ENCODE data around the gene INSYN1. TPM values are rescaled to one million over a fixed set of nuclear protein-coding genes. Genes with fewer than 3 reads are reported as not detected.

INSYN1 gene
- total RNA-seq, 1 donor from 2014 or later: not detected

DNA sequence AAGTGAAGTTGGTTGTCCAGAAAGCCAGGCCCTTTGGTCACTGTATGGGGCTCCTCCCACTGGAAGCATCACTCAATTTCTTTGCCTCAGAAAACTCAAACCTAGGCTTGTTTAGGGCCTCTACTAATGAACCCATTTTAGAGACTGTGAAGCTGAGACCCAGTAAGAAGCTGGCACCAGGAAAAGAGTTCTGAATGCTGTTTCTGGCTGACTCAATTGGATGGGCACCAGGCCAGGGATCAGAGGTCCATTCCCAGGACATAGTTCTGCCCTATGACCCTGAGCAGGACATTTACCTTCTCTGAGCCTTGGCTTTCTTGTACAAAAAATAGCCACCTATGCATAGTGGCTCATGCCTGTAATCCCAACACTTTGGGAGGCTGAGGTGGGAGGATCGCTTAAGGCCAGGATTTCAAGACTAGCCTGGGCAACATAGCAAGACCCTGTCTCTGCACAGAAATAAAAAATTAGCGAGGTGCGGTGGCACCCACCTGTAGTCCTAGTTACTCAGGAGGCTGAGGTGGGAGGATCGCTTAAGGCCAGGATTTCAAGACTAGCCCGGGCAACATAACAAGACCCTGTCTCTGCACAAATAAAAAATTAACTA is 38.4 kb downstream of the INSYN1 start:
- intact Hi-C loops (cut with micrococcal nuclease): no loop called here

DNA sequence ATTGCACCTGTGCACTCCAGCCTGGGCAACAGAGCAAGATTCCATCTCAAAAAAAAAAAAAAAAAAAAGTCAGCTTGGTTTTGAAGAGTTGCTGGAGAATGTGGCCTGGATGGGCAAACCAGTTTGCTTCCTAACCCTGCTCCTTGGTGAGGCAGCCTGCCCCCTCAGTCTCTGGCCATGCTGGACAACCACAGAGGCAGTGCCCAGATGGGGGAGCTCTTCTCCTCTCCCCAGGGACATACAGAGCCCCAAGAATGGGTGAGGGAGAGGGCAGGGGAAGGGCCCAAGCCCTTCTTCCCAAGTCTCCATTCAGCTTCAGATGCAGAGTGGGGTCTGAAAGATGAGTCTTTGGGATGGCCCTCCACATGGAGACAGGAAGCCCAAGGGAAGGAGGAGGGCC is 41.0 kb downstream of the INSYN1 start:
- intact Hi-C loops (cut with micrococcal nuclease): no loop called here

DNA sequence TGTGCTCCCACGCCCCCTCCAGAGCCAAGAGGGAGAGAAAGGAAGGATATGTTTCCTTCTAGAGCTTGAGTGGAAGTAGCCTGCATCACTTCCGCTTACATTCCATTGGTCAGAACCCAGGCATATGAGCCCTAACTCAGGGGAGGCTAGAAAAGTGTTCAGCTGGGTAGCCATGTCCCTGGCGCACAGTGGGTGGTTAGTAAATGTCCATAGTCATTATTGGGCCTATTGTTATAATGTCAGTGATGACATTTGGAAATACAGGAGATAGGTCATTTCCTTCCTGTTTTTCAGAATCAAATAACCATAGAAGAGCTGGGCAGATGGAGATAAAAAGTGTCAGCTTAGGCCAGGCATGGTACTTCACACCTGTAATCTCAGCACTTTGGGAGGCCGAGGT is 41.6 kb downstream of the INSYN1 start:
- intact Hi-C loops (cut with micrococcal nuclease): no loop called here

DNA sequence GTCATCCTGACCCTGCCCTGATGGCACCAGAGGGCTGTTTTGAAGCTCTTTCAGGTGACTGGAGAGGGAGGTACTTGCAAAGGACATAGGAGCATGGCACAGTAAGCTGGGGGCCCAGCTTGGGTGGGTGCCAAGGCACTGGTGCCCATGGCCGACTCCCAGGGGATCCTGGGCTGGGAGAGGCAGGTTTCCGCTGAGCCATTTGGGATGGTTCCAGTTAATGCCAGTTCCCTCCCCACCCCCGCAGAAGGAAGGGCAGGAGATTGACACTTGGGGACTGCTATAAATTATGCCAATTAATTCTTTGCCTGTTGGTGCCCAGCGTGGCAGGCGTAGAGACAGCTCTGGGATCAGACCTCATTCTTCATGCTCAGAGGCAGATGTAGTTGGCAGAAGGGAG is 42.8 kb downstream of the INSYN1 start:
- intact Hi-C loops (cut with micrococcal nuclease): no loop called here

DNA sequence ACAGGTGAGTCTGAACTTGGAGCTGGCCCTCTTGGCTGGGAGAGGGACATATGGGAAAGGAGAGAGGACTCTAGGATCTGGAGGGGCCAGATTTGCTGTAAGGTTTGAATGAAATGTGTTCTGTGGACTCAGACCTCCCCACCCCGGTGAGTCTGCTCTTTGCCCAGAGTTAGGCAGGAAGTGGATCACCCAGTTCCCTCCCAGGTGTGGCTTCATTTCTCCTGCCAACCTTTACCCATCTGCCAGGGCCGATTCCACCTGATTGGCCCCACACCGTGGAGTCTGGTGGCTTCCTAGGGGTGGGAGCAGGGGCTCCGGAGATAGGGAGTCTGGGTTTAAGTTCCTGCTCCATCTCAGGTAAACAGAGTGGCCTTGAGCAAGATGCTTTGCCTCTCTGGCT is 43.5 kb downstream of the INSYN1 start:
- intact Hi-C loops (cut with micrococcal nuclease): loop anchor here (10.0 kb wide), 1 partner anchor 405 kb away; no protein-coding TSS in a partner anchor

DNA sequence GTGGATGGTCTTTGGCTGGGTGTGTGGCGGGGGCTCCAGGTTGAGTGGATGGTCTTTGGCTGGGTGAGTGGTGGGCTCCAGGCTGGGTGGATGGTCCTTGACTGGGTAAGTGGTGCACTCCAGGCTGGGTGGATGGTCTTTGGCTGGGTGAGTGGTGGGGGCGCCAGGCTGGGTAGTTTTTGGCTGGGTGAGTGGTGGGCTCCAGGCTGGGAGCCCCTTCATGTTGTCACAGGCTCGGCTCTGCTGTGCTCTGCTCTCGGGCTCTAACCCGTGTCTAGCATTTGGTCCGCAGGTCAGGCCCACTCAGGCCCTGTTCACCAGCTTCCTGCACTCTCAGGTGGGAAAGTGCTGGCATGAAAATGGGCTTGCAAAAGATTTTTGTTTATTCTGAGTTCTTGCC is 43.9 kb downstream of the INSYN1 start:
- intact Hi-C loops (cut with micrococcal nuclease): loop anchor here (10.0 kb wide), 1 partner anchor 404 kb away; no protein-coding TSS in a partner anchor

DNA sequence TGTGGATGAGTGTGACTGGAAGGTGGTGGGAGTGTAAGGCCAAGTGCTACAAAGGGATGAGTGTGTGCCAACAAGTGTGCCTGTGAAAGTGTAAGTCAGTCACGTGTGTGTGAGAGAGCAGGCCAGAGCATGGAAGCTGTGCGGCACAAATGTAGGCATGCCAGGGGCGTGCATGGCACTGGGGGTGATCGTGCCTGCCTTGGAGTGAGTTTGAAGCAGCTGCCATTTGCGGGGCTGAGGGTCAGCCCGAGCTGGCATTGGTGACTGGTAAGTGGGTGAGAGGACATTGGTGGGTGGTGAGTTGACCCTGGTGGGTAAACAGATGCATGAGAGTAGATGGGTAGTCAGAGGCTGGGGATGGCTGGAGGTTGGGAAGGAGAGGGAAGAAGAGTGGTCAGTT is 44.5 kb downstream of the INSYN1 start:
- intact Hi-C loops (cut with micrococcal nuclease): loop anchor here (10.0 kb wide), 1 partner anchor 404 kb away; no protein-coding TSS in a partner anchor

DNA sequence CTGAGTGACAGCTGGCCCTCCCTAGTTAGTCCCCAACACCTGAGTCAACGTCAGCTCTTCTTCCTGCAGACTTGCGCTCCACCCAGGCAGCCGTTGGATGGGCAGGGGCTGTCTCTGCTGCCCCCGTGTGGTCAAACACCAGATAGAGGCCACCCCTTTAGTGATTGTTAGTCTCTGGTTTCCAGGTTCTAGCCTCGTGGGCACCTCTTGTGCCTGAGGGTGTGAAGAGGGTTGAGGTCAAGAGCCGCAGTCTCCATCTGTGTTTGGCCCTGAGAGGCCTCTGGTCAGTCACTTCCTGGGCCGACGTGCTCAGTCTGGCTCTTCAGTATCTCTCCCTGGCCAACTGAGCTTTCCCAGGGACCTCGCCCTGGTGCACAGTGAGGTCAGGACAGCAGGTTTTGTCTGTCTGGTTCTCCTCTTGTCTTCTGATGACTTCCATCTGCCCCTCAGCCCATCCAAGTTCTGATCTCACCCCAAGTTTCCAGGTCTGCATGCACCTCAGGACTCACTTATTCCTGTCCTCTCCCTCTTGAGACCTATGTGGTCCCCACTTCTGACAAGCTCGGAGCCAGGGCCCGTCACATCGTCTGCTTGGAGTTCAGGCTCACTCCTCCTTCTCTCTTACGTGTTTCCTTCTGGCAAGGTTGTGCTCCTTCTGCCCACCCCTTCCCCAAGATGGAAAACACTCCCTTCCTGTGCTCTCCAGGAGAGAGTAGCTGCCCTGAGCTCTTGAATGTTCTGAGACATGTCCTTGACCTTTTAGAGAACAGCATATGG is 48.1 kb downstream of the INSYN1 start:
- intact Hi-C loops (cut with micrococcal nuclease): loop anchor here (10.0 kb wide), 1 partner anchor 400 kb away; no protein-coding TSS in a partner anchor

DNA sequence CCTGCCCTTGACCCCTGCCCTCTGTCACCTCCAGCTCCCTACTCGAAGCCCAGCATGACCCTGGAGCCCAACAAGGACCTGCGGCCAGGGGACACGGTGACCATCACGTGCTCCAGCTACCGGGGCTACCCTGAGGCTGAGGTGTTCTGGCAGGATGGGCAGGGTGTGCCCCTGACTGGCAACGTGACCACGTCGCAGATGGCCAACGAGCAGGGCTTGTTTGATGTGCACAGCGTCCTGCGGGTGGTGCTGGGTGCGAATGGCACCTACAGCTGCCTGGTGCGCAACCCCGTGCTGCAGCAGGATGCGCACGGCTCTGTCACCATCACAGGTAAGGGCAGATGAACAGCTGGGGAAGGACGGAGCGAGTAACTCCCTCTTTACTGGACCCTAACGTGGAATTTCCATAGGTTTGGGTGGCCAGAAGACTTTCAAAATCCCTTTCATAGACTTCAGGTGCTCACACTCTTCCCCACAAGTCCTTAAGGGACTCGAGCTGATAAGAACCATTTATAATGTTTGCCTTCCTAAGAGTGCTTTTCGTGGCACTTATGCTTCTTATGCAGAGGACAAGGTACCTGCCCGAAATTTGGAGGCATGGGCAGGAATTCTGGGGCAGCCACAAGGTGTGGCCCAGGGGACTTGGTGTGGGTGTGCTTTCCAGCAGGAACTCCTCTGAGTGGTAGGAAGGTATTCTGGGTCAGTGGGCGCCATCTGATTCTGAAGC is 48.8 kb downstream of the INSYN1 start:
- intact Hi-C loops (cut with micrococcal nuclease): loop anchor here (10.0 kb wide), 1 partner anchor 400 kb away; no protein-coding TSS in a partner anchor

DNA sequence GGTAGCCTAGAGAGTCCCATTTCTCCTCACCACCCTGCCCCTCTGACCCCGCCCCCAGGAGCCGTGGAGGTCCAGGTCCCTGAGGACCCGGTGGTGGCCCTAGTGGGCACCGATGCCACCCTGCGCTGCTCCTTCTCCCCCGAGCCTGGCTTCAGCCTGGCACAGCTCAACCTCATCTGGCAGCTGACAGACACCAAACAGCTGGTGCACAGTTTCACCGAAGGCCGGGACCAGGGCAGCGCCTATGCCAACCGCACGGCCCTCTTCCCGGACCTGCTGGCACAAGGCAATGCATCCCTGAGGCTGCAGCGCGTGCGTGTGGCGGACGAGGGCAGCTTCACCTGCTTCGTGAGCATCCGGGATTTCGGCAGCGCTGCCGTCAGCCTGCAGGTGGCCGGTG is 49.5 kb downstream of the INSYN1 start:
- intact Hi-C loops (cut with micrococcal nuclease): loop anchor here (10.0 kb wide), 1 partner anchor 399 kb away; no protein-coding TSS in a partner anchor

DNA sequence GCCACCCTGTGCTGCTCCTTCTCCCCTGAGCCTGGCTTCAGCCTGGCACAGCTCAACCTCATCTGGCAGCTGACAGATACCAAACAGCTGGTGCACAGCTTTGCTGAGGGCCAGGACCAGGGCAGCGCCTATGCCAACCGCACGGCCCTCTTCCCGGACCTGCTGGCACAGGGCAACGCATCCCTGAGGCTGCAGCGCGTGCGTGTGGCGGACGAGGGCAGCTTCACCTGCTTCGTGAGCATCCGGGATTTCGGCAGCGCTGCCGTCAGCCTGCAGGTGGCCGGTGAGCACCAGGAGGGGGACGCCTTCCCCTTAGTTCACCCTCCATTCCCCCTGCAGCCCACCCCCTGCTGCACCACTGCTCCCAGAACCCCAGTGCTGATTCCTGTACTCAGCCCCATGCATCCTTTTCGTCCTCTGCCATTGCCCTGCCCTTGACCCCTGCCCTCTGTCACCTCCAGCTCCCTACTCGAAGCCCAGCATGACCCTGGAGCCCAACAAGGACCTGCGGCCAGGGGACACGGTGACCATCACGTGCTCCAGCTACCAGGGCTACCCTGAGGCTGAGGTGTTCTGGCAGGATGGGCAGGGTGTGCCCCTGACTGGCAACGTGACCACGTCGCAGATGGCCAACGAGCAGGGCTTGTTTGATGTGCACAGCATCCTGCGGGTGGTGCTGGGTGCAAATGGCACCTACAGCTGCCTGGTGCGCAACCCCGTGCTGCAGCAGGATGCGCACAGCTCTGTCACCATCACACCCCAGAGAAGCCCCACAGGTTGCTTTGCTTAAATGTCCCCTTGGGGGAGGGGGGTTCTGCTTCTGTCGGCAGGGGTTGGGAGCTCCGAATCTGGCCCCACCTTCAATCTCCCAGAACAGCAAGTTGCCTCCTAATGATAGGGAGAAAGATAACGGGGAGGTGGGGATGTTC is 50.6 kb downstream of the INSYN1 start:
- intact Hi-C loops (cut with micrococcal nuclease): loop anchor here (10.0 kb wide), 1 partner anchor 398 kb away; no protein-coding TSS in a partner anchor

DNA sequence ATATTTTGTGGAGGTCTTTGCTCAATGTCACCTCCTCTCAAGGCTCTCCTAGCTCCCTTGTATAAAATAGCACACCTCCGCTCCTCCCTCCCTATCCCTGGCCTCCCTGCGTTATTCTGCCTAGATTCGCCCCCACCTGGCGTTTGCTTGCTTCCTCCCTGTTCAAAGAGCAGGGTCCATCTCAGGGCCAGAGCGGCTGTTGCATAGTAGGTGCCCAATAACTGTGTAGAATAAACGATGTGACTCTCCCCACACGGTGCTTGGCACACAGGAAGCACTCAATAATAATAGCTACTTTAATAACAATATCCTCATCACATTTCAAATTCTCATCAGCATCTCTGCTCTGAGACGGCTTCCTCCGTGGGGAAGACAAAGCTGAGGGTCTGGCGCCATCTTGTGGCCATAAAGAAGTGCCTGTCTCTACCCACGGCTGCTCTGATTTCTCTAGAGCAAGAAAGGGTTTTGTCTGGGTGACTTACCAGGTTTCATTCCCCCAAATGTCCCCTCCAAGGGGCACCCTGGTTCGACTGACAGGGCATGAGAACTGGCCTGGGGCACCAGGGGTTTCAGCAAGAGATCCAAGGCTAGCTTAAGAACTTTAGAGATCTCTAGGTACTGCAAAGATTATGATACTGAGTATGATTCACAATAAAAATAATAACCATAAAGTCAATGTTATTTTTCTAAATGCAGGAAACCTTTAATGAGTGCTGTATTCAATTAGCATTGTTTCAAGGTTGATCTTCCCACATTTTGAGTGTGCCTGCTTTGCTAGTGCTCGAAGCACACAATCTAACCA is 52.9 kb downstream of the INSYN1 start:
- intact Hi-C loops (cut with micrococcal nuclease): loop anchor here (1.0 to 10.0 kb wide), 5 partner anchors 23 to 459 kb away; no protein-coding TSS in a partner anchor

DNA sequence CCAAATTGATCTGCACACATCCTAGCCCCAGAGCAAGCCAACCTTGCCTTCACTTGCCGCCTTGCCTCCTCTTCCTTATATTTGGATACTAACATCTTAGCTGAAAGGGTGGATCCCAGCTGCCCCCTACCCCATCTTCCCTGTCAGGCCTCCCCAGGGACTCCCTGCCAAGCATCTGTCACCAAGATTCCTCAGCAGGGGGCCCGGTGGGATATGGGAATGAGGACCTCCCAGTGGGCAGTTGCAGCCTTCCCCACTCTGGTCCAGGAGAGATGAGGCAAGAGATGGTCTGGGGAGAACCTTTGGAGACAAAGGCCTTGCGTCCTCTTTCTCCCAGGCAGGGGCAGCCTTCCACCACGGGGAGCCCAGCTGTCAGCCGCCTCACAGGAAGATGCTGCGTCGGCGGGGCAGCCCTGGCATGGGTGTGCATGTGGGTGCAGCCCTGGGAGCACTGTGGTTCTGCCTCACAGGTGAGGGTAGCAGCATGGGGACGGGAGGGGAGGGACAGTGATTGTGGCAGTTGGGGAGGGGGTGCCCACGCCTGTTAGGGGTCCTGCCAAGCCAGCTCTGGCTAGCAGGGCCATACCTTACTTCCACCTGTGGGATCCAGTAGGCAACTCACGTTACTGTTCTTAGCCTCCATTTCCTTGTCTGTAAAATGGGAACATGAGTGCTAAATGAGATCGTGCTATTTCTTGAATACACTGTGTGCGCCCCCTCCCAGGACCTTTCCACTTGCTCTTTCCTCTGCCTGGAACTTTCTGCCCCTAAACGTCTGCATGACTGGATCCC is 53.7 kb downstream of the INSYN1 start:
- intact Hi-C loops (cut with micrococcal nuclease): loop anchor here (1.0 to 10.0 kb wide), 5 partner anchors 22 to 459 kb away; no protein-coding TSS in a partner anchor

DNA sequence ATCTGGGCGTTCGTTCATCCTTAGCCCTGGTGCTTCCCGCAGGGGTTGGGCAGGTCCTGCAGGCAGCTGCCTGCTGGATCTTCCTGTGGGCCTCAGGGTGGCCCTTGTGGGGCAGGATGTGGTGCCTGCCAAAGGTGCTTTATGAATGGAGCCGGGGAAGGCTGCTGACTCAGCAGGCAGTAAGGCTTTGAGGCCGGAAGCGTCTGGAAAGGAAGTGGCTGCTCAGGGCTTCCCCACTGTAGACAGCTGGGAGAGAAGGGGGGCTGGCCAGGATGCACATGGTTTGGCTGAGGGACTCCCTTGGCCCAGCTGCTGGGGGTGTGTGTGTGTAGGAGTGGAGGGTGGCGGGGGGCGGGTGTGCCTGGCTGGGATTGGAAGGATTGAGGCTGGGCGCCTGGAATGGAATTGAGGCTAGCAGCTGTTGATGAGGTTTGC is 56.1 kb downstream of the INSYN1 start:
- intact Hi-C loops (cut with micrococcal nuclease): no loop called here

DNA sequence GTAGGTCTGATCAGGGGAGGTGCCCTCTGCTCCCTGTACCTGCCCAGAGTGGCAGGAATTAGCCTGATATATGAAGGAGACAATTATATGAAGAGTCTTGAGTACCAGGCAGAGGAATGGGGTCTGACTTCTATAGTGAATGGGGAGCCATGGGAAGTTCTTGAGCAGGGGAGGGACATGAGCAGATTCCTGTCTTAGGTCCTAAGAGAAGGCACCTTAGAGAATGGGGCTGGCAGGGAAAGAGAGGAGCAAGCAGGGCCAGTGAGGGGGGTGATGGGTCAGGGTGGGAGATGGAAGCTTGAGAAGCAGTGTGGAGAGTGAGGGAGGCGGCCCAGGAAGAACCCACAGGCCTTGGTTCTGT is 56.5 kb downstream of the INSYN1 start:
- intact Hi-C loops (cut with micrococcal nuclease): no loop called here

DNA sequence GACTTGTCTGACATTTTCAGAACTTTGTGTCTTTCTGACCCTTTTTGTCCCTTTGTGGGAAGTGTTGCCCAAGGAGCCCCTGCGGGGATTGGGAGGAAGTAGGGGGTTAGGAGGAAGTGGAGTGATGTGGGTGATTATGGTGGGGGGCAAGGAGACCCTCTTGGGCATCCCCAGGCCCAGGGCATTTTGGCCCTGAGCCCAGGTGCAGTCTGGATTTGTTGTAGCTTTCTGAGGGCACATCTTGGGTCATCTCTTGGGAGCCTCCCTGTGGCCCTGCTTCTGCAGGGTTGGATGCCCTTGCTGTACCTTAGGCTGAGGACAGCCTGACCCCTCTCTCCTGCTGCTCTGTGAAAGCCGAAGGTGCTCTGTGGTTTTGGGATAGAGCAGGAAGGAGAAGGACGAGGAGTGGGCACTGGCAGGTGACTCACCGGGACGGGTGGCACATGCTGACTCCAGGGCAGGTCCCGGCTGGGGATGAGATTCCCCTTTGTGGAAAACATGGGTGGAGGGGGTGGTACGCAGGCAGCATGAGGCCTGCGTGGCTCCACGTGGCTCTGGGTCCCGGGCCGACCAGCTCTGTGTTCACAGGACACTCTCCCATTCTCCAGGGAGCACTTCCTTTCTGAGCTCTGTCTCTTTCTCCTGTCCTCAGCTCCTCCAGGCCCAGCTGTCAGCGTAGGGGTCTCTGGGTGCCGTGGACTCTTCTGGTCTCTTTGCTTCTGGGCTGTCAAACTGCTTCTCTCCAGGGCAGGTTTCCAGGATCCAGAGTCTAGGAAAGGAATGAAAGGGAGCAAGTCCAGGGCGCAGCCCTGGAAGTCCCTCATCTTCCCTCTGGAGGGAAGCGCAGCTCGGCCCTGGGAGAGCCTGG is 57.1 kb downstream of the INSYN1 start:
- intact Hi-C loops (cut with micrococcal nuclease): no loop called here

DNA sequence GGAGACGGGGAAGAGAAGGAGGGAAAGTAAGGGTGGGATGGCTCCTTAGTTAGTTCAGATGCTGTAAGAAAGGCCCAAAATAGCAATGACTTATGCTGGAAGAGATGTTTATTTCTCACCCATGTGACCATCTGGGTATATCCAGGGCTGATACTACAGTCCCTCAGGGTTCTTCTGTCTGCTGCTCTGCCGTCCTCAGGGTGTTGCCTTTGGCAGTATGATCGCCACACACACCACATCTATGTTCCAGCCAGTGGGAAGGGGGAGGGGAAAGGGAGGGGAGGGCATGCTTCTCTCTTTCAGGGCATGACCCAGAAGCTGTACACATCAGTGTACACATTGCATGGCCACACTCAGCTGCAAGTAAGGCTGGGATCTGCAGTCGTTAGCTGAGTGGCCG is 58.7 kb downstream of the INSYN1 start:
- intact Hi-C loops (cut with micrococcal nuclease): no loop called here

DNA sequence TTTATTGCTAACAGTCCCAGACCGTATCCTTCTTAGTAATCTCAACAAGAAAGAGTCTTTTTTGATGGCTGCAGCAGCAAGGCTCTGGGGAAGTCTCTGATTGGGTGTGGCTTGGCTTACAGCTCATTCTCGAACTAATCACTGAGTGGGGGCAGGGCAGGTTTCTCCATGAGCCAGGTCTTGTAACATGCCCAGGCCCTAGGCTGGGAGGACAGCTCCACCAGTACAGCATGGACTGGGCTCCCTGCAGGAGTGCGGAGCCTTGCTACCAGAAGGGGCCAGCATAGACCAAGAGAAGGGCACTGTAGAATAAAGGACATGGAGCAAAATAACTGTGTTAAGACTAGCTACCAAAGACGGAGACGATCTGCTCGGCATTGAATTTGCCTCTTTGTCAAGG is 61.8 kb downstream of the INSYN1 start:
- intact Hi-C loops (cut with micrococcal nuclease): no loop called here
